CD14-positive monocyte (primary cell): ENCODE measurements around the gene S100A16. TPM values are rescaled to one million over a fixed set of nuclear protein-coding genes. Genes with fewer than 3 reads are reported as not detected.

ENCODE experiments used
- DNase-seq, 3 donors: peaks; one replicate each; pipeline ENCODE4 v3.0.0-alpha.2; 2011 to 2022
- H2AFZ ChIP-seq: 2 replicates; pipeline ENCODE4 v1.6.0; 2012; ENCODE audit warnings: mild to moderate bottlenecking, low read depth, low read length, inconsistent platforms; ENCODE audit not compliant: insufficient read depth, poor library complexity, severe bottlenecking
- H3K27ac ChIP-seq, 2 donors: 1 replicate in 1 of 2; 2 replicates in 1 of 2; pipeline ENCODE4 v1.5.1; 2012 to 2013; ENCODE audit warnings: low read length in 2 of 2, control low read depth in 1 of 2, inconsistent platforms in 1 of 2, low read depth in 1 of 2, mild to moderate bottlenecking in 1 of 2
- H3K27me3 ChIP-seq, 2 donors: one replicate each; pipeline versions ENCODE4 v1.6.0 to v1.6.1; 2011 to 2013; ENCODE audit warnings: low read length in 2 of 2; ENCODE audit not compliant: control insufficient read depth in 2 of 2, insufficient read depth in 2 of 2
- H3K36me3 ChIP-seq, 2 donors: replicated peaks in 1 of 2; 1 replicate in 1 of 2; 2 replicates in 1 of 2; pipeline versions ENCODE4 v1.5.1 to v1.6.1; 2012 to 2013; ENCODE audit warnings: low read length in 2 of 2, control low read depth in 1 of 2, inconsistent platforms in 1 of 2, mild to moderate bottlenecking in 1 of 2; ENCODE audit not compliant: insufficient read depth in 2 of 2, control insufficient read depth in 1 of 2
- H3K4me1 ChIP-seq, 2 donors: 1 replicate in 1 of 2; 2 replicates in 1 of 2; pipeline versions ENCODE4 v1.5.1 to v1.6.1; 2012 to 2013; ENCODE audit warnings: low read length in 2 of 2, control low read depth in 1 of 2, inconsistent platforms in 1 of 2, mild to moderate bottlenecking in 1 of 2, moderate library complexity in 1 of 2; ENCODE audit not compliant: insufficient read depth in 2 of 2, control insufficient read depth in 1 of 2
- H3K4me2 ChIP-seq: replicated peaks from 2 replicates; pipeline ENCODE3; 2012; ENCODE audit warnings: low read length, moderate library complexity, mild to moderate bottlenecking; ENCODE audit not compliant: poor library complexity, severe bottlenecking; ENCODE audit errors: extremely low read depth
- H3K4me3 ChIP-seq, 3 experiments: fragments of 200-600 bp in 1 of 3; sonication (generic) in 1 of 3; replicated peaks in 1 of 3; 1 replicate in 2 of 3; 2 replicates in 1 of 3; pipeline ENCODE4 v1.5.1; 2011 to 2013; ENCODE audit warnings: low read length in 3 of 3, mild to moderate bottlenecking in 3 of 3, control low read depth in 2 of 3, low read depth in 2 of 3, inconsistent platforms in 1 of 3, moderate library complexity in 1 of 3
- H3K79me2 ChIP-seq: 2 replicates; pipeline ENCODE4 v1.6.0; 2012; ENCODE audit warnings: mild to moderate bottlenecking, control low read depth, inconsistent platforms, low read length, moderate library complexity; ENCODE audit not compliant: insufficient read depth
- H3K9ac ChIP-seq: 2 replicates; pipeline ENCODE4 v1.6.0; 2017; ENCODE audit warnings: low read length, mild to moderate bottlenecking; ENCODE audit not compliant: insufficient read depth, poor library complexity, severe bottlenecking
- H3K9me3 ChIP-seq, 2 donors: replicated peaks in 1 of 2; 1 replicate in 1 of 2; 2 replicates in 1 of 2; pipeline versions ENCODE4 v1.5.1 to v1.6.1; 2012 to 2013; ENCODE audit warnings: low read length in 2 of 2, control low read depth in 1 of 2; ENCODE audit not compliant: control insufficient read depth in 1 of 2, insufficient read depth in 1 of 2
- H4K20me1 ChIP-seq: 2 replicates; pipeline ENCODE4 v1.6.0; 2012; ENCODE audit warnings: mild to moderate bottlenecking, low read length, control low read depth, moderate library complexity; ENCODE audit not compliant: insufficient read depth
- H3K27ac Mint-ChIP-seq, 7 donors: one replicate each; pipeline ENCODE4 v1.8.0; 2020; ENCODE audit warnings: mild to moderate bottlenecking in 7 of 7, mixed read lengths in 7 of 7, moderate library complexity in 6 of 7, inconsistent platforms in 2 of 7
- H3K27me3 Mint-ChIP-seq, 3 donors: one replicate each; pipeline ENCODE4 v1.8.0; 2021 to 2022; ENCODE audit warnings: low read depth in 3 of 3, mild to moderate bottlenecking in 3 of 3, mixed read lengths in 3 of 3, moderate library complexity in 3 of 3, inconsistent platforms in 1 of 3
- H3K36me3 Mint-ChIP-seq, 2 donors: one replicate each; pipeline ENCODE4 v1.8.0; 2020; ENCODE audit warnings: mixed read lengths in 2 of 2, inconsistent platforms in 1 of 2, mild to moderate bottlenecking in 1 of 2
- H3K4me1 Mint-ChIP-seq: one replicate; pipeline ENCODE4 v1.8.0; 2020; ENCODE audit warnings: mild to moderate bottlenecking, mixed read lengths
- H3K4me3 Mint-ChIP-seq, 2 donors: one replicate each; pipeline ENCODE4 v1.8.0; 2020; ENCODE audit warnings: mild to moderate bottlenecking in 2 of 2, mixed read lengths in 2 of 2, moderate library complexity in 1 of 2
- H3K9me3 Mint-ChIP-seq, 7 donors: one replicate each; pipeline ENCODE4 v1.8.0; 2020 to 2022; ENCODE audit warnings: mixed read lengths in 7 of 7, mild to moderate bottlenecking in 6 of 7, moderate library complexity in 6 of 7, inconsistent platforms in 2 of 7
- WGBS: methylation state at CpG from one replicate; pipeline ENCODE4 v1.1.5; 2013; ENCODE audit warnings: missing lambda C conversion rate; ENCODE audit not compliant: insufficient coverage; 5-methylcytosine and 5-hydroxymethylcytosine counted together
- intact Hi-C, 2 donors: fragments of 100-400 bp; cut with micrococcal nuclease; formaldehyde crosslinking; loops; one replicate each; pipeline versions ENCODE4 v1.15.0 to v1.15.1; 2023
- polyA plus RNA-seq, 3 donors: library from polyadenylated mRNA; depleted of rRNA in 1 of 3; unstranded in 2 of 3; stranded (reverse) in 1 of 3; fragments of 300-500 nt in 2 of 3; fragments of >200 nt in 1 of 3; fragmentation: Illumina TruSeq in 2 of 3; gene quantifications; 1 replicate in 2 of 3; 2 replicates in 1 of 3; pipeline ENCODE4 v1.2.3, GENCODE V29; 2012 to 2021
- TF ChIP-seq, protein P1 (sequence below): fragments of 200-600 bp; IDR thresholded peaks from one replicate; pipeline ENCODE4 v1.8.0; 2022; ENCODE audit warnings: antibody characterized with exemption, mild to moderate bottlenecking

Gene S100A16
- polyA plus RNA-seq, 3 donors = not detected

GRCh38 chr1:153624965-153625611 is 12.2 kb upstream of the S100A16 start:
- Histone ChIP-seq H3K9me3 (no peaks in the 10 kb centered on the region), H4K20me1 (no peaks in the 10 kb centered on the region), H3K4me1 (peaks cover 35 to 39% of the 10 kb centered on the region in 2 donors), H3K4me2 (no peak overlapping the region), H3K9ac (no peak overlapping the region), H2AFZ (no peak overlapping the region), H3K27ac (no peak overlapping the region), H3K27me3 (peaks cover 0 to 3% of the 10 kb centered on the region in 2 donors), H3K36me3 (no peaks in the 10 kb centered on the region), H3K4me3 (no peak overlapping the region), H3K79me2 (no peaks in the 10 kb centered on the region)
- Mint-ChIP-seq H3K9me3 (peaks cover 0 to 2% (median 0%) of the 10 kb centered on the region in 7 donors), H3K4me3 (no peak overlapping the region), H3K27ac (no peak overlapping the region), H3K27me3 (peaks cover 9 to 16% (median 14%) of the 10 kb centered on the region in 3 donors), H3K4me1 (peaks cover 47% of the 10 kb centered on the region), H3K36me3 (peaks cover 0 to 2% of the 10 kb centered on the region in 2 donors)
- WGBS = 98% methylated on average over 4 of the region's 10 CpGs
- no peak for DNase-seq
- intact Hi-C loops = loop anchor here in 1 of 2 donors (10.0 kb wide), 1 partner anchor 50 kb away; no protein-coding TSS in a partner anchor
- TF ChIP-seq, protein P1, sequence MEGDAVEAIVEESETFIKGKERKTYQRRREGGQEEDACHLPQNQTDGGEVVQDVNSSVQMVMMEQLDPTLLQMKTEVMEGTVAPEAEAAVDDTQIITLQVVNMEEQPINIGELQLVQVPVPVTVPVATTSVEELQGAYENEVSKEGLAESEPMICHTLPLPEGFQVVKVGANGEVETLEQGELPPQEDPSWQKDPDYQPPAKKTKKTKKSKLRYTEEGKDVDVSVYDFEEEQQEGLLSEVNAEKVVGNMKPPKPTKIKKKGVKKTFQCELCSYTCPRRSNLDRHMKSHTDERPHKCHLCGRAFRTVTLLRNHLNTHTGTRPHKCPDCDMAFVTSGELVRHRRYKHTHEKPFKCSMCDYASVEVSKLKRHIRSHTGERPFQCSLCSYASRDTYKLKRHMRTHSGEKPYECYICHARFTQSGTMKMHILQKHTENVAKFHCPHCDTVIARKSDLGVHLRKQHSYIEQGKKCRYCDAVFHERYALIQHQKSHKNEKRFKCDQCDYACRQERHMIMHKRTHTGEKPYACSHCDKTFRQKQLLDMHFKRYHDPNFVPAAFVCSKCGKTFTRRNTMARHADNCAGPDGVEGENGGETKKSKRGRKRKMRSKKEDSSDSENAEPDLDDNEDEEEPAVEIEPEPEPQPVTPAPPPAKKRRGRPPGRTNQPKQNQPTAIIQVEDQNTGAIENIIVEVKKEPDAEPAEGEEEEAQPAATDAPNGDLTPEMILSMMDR = no peak

DNA sequence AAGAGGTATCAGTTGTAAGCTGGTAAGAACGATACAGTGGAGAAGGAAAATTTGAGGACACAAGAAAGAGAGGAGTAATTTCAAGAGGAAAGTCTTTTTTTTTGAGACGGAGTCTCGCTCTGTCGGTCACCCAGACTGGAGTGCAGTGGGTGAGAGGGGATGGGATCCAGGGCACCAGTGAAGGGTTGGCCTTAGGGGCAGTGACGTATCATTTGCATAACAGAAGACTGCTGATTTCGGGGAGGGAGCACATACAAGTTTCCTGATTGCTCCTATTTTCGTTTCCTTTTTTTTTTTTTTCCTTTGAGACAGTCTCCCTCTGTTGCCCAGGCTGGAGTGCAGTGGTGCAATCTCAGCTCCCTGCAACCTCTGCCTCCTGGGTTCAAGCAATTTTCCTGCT is 10.2 kb upstream of the S100A16 start:
- intact Hi-C loops = loop anchor here in 1 of 2 donors (10.0 kb wide), 1 partner anchor 48 kb away; no protein-coding TSS in a partner anchor

More for the DNA sequence above, 10.2 kb upstream of the S100A16 start:
- Mint-ChIP-seq H3K9me3 (peaks cover 0 to 9% (median 4%) of the 10 kb centered on the region in 7 donors), H3K36me3 (peaks cover 0 to 6% of the 10 kb centered on the region in 2 donors), H3K27ac (peak overlapping the region; percentile 58 to 87 (median 65)), H3K27me3 (peaks cover 9 to 16% (median 14%) of the 10 kb centered on the region in 3 donors), H3K4me1 (peaks cover 39% of the 10 kb centered on the region), H3K4me3 (peak overlapping the region; percentile 51 to 82)
- Histone ChIP-seq H3K36me3 (no peaks in the 10 kb centered on the region), H3K4me2 (peak overlapping the region; percentile 42), H3K27ac (peak overlapping the region; percentile 16 to 56), H4K20me1 (no peaks in the 10 kb centered on the region), H3K9me3 (peaks cover 0 to 4% of the 10 kb centered on the region in 2 donors), H3K9ac (no peak overlapping the region), H3K79me2 (no peaks in the 10 kb centered on the region), H3K4me1 (peaks cover 32 to 39% of the 10 kb centered on the region in 2 donors), H3K27me3 (peaks cover 0 to 3% of the 10 kb centered on the region in 2 donors), H2AFZ (peak overlapping the region; percentile 72), H3K4me3 (peak overlapping the region in 1 of 3 experiments; percentile 23)
- TF ChIP-seq, protein P1 = no peak
- peak; percentile 30 to 66 (median 57) for DNase-seq
- 38% methylated on average over 4 of the region's 7 CpGs for WGBS
